Measurements from ENCODE around the gene TNKS2.

- TF ChIP-seq IRF9 (CRISPR knock-in tag; IDR thresholded peaks at IDR 0.05; ENCODE audit: borderline replicate concordance) (no peak), POLR2A (IDR thresholded peaks at IDR 0.05; ENCODE audit: insufficient read depth in 1 of 2, low read depth in 2 of 2, low read length in 2 of 2) (no peak), POLR2AphosphoS2 (IDR thresholded peaks at IDR 0.05; ENCODE audit: low read depth, low read length) (no peak), ZSCAN29 (CRISPR knock-in tag; conservative IDR thresholded peaks at IDR 0.05) (no peak), TIGD3 (CRISPR knock-in tag; IDR thresholded peaks at IDR 0.05; ENCODE audit: borderline replicate concordance) (no peak), CBFB (CRISPR knock-in tag; IDR thresholded peaks at IDR 0.05) (no peak), ZFP36 (IDR thresholded peaks at IDR 0.05; ENCODE audit: borderline replicate concordance, low read depth, low read length, partially characterized antibody) (no peak), JUN (CRISPR knock-in tag; IDR thresholded peaks at IDR 0.05) (no peak), BRCA1 (CRISPR knock-in tag; IDR thresholded peaks at IDR 0.05) (no peak), RAD21 (CRISPR knock-in tag; IDR thresholded peaks at IDR 0.05) (no peak), CTCF (CRISPR knock-in tag; IDR thresholded peaks at IDR 0.05) (no peak), ZNF207 (IDR thresholded peaks at IDR 0.05; ENCODE audit: borderline replicate concordance) (no peak), POLR2AphosphoS5 (IDR thresholded peaks at IDR 0.05; ENCODE audit: low read depth, low read length) (no peak)
Measured at GRCh38 chr10:91864099-91864498, 65.9 kb downstream of the TNKS2 start.
